HG03280 (cell line): ENCODE measurements around the gene IQSEC3.

Experiments used
- ATAC-seq: cut with Tn5 transposase; IDR thresholded peaks from one replicate; pipeline ENCODE4 v1.9.1; 2021; ENCODE audit warnings: mild to moderate bottlenecking, moderate library complexity; ENCODE audit not compliant: unreplicated experiment

IQSEC3 gene

DNA sequence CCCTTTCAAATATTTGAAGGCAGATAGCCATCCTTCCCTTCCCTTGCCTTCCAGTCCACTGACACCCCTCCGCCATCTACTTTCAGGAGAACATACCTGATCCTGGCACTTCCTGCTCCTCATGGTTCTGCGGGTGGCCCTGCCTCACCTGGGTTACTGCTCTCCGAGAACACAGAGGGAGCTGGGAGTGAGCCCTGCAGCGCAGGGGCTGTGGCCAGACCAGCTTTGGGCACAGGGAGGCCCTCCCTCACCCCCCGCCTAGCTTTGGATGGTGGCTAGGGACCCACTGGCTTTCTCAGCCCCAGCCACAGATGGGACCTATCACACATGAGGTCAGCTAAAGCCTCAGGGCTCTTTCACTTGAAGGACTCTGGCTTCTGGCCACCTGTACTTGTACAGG lies 12.4 kb downstream of the IQSEC3 start:
- ATAC-seq = no peak

DNA sequence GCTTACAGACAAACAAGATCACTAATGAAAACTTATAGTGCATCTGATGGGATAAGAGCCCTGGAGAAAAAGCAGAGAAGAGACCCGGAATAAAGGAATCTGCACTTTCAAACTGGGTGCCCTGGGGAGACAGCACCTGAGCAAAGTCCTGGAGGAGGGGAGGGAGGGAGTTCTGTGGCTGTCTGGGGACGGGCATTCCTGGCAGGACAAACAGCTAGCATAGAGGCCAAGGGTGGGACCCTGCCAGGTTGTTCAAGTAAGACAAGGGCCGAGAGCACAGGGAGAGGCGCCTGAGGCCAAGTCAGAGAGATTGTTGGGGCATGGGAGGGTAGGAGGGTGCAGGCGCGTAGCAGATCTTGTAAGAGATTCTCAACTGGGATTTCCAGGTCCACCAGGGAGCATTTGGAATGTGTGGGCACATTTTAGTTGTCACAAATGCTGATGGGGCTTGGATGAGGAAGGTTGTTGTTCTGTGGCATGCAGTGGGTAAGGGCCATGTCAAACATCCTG lies 14.2 kb downstream of the IQSEC3 start:
- no peak for ATAC-seq

DNA sequence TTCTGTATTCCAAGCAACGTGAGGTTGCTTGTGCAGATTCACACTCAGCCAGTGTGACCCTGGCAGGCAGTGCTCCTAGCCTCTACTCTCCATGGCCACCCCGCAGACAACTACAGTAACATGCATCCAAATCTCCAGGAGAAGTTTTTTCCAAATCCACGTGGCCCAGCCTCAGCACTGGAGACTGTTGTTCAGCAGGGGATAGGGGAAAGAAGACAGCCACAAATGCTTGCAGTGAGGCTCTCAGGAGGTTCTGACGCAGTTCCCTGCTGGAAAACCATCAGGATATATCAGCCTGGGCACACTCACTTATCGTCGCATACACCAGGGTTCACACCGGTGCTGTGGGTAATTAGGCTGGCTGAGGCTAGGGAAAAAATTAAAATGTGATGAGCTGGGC lies 16.2 kb downstream of the IQSEC3 start:
- no peak for ATAC-seq

DNA sequence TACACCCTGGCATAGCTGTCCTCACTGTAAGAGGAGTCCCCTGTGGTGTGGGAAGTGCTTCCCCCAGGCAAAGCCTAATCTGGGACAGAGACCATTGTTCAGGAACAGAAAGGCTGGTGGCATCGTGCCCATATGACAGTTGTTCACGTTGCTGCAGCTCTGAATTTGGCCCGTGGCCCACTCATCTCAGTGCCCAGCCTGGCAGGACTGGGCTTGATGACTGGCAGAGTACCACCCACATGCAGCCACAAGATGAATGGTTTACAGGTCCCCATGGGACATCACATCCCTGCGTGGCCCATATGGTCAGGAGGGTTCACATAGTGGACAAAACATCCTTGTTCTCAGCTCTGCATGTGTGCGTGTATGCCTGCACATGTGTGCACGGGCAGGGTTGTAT lies 17.5 kb downstream of the IQSEC3 start:
- ATAC-seq = no peak

DNA sequence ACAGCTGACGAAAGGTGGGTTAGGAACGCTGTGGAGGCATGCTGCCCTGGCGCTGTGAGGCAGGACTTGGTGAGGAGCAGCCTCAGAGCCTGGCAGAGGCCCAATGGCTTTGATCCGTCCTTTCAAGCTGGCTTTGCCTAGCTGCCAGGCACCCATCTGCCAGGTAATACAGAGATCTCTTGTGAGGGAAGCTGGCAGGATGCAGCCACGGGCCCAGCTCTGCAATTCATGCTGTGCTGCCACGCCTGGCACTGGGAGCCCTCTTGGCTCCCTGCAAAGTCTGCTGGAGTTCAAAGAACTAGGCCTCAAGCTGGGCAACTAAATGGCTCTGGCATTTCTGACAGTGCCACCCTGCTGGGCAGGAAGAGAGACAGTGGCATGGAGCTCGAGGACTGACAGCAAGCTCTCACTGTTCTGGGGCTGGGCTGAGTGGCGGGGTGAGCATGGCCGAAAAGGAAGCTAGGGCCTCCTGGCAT lies 18.7 kb downstream of the IQSEC3 start:
- no peak for ATAC-seq

DNA sequence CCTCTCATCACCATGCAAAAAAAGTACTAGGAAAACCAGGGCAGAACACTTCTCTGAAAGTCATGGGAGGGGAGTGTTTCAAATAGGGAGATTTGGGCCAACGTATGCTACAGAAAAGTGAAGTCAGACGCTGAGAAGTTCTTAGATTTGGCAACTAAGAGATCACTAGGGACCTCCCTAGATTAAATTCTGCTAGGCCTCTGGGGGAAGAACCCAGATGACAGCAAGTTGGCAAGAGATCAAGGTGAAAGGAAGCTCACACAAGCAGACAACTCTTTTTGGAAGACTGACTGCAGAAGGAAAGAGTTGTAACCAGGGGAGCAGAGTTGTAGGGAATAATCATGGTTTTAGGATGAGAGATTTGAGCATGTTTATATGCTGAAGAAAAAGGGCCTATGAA lies 20.7 kb downstream of the IQSEC3 start:
- ATAC-seq = no peak

DNA sequence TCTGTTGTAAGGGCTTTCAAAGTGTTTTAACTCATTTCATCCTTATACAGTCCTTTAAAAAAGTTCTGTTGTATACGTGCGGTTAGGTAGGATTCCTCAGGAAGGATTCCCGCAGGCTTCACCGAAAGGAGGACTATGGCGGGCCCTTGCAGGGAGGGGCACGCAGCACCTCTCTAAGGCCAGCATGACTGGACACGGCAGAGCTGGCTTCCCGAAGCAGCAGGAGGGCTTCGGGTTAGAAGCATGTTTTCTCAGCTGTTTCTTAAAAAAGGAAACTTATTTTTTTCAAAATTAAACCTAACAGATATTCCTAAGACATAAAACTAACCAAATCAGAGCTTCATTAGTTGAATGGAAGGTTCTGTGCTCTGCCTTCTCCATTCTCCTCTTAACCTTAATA lies 21.3 kb downstream of the IQSEC3 start:
- no peak for ATAC-seq

DNA sequence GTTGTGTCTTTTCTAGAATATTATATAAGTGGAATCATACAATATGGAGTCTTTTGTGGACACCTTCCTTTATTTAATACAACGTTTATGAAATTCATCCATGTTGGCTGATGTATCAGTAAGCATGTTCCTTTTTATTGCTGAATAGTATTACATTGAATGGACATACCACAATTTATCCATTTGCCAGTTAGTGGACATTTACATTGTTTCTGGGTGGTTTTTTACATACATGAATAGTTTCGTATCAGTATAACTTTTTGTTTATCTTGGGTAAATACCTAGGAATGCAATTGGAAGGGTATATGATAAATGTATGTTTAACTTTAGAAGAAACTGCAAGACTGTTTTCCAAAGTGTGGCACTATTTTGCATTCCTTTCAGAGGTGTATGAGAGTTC lies 23.1 kb downstream of the IQSEC3 start:
- ATAC-seq = no peak

DNA sequence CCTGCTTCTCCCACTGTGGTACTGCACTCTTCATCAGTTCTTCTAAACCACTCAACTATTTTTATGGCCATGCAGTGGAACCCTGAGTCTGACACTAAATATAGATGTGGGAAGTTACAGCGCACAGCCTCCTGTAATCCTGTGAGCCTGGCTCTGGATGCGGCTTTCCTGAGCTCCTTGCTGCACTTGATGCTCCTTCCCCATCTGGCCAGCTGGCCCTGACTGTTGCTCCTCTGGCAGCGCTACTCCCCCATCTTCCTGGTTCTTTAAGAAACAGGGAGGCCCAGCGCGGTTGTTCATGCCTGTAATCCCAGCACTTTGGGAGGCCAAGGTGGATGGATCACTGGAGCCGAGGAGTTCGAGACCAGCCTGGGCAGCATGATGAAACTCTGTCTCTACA lies 24.6 kb downstream of the IQSEC3 start:
- no peak for ATAC-seq

DNA sequence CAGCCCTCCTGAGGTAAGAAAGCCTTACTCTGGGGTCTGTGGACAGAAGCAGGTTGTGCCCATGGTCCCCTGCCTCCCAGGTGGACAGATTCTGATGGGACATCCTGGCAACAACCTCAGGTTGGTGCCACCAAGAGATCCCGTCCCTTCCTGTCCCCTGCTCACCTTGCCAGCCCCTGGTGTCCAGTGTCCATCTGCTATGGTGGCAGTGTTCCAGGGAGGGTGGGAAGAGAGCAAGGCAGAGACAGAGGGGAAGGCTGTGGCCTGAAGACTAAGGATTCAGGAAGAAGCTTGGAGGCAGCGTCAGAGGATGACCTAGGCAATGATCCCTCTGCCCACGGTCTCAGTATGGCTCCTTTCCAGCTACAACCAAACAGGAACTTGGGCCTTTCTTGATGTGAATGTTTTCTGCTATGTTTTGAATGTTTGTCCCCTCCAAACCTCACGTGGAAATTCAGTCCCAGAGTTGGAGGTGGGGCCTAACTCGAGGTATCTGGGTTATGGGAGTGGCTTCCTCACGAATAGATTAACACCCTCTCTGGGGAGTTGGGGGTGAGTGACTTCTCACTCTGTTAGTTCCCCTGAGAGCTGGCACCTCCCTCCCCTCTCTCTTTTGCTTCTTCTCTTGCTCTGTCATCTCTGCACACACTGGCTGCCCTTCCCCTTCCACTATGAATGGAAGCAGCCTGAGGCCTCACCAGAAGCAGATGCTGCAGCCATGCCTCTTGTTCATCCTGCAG lies 26.9 kb downstream of the IQSEC3 start:
- ATAC-seq = no peak

DNA sequence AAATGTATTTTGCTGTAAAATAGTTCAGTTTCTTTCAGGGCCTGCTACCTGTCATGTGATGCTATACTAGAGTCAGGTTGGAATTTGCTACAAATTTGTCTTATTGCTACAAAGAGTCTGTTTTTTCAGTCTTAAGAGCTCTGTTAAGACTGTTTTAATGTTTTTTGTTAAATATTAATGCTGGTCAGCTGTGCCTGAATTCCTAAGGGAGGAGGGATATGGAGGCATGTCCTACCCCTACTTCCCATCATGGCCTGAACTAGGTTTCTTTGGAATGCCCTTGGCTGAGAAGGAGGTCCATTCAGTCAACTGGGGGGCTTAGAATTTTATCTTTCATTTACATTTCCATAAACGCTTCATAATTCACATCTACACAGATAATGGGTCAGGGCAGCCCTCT lies 30.0 kb downstream of the IQSEC3 start:
- ATAC-seq = no peak

DNA sequence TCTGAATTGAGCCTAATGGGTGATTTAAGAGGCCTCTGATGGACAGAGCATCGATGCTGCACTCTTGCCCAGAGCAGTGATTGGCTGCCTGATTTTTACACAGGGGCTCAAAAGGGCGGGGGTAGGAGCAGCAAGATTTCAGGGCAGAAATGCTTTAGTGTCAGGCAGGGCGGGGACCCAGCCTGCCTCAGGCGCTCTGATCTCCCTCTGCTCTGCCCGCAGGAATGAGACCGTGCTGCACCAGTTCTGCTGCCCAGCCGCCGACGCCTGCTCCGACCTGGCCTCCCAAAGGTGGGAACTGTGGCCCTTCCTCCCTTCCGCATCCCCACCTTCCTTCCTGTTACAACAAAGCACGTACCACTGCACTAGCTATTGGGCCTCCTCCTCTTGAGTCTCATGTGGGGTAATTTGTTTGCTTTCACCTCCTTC lies 32.4 kb downstream of the IQSEC3 start:
- no peak for ATAC-seq

DNA sequence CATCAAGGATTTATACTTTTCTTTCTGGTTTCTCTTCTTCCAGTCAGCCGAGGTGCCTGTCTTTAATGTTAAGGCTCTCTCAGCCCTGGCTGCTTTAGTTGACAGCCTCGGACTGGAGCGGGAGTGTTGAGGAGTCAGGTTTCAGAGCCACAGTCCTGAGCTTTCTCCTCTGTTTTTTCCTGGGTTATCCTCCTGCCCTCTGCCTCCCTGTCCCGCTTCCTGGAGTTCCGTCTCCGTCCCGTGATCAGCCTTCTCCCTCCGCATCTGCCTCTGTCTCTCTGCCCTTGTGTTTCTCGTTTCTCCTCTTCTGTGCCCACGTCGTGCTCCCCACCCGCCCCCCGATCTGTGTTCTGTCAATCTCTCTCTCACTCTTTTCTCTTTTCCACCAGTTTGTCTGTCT lies 33.0 kb downstream of the IQSEC3 start:
- no peak for ATAC-seq

DNA sequence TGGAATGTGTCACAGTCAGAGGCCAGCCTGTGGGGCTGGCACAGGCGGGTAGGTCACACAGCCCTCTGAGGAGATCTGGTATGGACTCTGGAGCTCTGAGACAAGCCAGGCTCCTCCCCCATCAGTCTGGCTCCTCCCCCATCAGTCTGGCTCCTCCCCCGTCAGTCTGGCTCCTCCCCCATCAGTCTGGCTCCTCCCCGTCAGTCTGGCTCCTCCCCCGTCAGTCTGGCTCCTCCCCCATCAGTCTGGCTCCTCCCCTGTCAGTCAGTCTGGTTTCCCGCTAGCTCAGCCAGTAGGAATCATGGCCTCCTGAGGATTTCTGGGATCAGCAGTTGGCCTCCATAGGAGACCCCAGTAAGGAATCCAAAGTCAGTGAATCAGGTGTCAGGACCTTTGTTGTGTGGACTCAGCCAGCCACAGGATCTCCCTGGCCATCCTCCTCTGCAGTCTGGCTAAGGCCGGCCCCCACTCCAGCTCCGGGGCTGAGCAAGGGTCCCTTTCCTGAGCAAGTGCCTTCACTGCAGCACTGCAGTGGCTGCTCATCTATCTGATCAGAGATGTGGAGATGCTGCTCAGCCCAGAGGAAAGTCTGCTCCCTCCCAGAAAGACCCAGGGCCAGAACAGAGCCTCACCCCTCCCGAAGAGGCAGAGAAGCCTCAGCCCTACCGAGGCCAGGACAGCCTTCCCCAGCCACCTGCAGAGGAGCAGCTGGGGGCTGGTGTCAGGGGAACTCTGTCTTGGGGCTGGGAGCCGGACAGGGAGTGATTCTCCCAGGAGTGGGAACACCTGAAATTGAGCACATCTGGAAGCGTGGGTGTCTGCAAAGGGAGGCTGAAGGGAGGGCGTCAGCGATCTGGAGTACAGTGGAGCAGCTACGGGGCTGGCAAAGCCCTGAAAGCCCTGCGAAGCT lies 35.7 kb downstream of the IQSEC3 start:
- no peak for ATAC-seq

DNA sequence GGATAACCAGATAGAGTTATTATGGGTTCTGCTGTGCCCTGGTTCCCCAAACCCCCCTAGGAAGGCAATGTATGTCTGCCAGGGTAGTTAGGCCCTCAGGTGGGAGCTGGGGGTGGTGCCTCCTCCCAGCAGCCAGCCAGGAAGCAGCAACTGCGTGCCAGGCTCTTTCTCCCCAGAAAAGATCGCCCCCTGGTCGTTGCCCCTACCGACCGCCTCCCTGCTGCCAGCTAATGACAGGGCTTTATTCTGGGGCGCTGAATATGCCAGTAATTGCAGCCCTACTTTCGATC lies 36.3 kb downstream of the IQSEC3 start:
- ATAC-seq = no peak

DNA sequence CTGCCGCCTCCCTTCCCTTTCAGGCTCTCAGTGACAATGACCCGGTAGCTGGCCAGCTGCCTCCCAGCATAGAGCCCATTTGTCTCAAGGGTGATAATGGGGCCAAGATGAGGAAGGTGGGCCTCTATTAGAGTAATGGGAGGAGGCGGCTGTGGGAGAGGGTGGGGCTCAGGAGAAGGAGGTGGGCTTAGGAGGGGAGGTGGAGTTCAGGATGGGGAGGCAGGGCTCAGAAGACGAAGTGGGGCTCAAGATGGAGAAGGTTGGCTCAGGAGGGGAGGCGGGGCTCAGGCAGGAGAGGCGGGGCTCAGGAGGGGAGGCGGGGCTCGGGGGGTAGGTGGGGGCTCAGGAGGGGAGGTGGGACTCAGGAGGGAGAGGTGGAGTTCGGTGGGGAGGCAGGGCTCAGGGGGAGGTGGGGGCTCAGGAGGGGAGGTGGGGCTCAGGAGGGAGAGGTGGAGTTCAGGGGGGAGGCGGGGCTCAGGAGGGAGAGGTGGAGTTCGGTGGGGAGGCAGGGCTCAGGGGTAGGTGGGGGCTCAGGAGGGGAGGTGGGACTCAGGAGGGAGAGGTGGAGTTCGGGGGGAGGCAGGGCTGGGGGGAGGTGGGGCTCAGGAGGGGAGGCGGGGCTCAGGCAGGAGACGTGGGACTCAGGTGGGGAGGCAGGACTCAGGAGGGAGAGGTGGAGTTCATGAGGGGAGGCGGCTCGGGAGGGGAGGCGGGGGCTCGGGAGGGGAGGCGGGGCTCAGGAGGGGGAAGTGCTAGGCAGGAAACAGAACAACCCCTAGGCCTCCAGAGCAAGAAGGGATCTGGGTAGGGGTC lies 36.8 kb downstream of the IQSEC3 start:
- no peak for ATAC-seq

DNA sequence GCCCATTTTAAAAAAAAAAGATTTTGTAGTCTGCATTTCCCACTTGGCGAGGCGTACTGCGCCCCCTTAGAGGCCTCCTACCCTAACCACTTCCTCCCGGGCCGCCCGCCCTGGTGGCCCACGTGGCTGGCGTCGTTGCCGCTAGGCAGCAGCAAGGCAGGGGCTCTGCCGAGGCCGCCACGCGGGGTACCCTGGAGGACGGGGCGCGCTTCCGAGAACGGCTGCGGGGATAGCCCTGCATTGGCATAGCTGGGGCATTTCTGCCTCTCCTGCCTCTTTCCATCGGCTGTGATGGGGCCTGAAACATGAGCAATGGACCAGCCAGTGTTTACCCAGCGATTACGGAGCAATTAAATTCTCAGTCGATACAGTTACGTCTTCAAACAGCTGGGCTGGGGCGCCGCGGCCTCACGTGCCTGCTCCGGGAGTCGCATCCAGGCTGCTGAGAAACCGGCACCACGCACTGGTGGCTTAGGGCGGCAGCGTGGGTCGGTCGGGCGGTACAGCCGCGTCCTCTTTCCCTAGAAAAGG lies 38.0 kb downstream of the IQSEC3 start:
- no peak for ATAC-seq

DNA sequence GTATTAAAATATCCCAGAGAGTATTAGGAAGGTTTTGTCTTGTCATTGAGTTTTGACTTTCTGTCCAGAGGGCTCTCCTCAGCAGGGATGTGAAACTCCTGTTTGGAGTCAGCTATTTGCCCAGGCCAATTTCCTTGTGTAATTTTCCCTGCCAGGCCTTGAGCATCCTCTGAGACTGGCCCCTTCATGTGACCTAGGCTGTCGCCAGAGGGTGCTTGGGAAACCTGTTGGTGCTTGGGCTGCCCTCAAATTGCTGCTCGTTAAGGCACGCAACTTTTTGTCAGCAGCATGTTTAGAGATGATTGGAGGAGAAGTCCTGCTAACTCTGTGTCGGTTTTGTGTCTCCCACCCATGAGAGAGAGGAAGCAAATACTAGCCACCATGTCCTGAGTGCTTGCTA lies 39.1 kb downstream of the IQSEC3 start:
- no peak for ATAC-seq

DNA sequence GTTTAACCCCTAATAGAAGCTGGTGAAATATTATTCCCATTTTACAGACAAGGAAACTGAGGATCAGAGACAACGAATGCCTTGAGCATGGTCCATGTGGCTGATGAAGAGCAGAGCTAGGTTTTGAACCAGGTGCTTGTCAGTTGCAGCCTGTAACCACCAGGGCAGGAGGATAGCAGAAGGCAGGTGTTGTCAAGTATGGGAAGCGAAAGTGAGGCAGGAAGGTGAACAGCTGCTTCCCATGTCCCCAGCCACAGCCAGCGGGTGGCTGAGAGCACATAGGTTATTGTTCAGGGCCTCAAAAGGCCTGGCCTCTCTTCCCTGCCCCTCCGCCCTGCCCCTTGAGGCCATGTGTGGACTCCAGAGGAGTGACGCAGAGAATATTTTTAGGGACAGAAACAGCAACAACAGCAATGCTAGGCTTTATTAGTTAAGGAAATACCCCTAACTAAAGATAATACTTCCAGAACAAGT lies 39.6 kb downstream of the IQSEC3 start:
- ATAC-seq = peak; percentile 96

DNA sequence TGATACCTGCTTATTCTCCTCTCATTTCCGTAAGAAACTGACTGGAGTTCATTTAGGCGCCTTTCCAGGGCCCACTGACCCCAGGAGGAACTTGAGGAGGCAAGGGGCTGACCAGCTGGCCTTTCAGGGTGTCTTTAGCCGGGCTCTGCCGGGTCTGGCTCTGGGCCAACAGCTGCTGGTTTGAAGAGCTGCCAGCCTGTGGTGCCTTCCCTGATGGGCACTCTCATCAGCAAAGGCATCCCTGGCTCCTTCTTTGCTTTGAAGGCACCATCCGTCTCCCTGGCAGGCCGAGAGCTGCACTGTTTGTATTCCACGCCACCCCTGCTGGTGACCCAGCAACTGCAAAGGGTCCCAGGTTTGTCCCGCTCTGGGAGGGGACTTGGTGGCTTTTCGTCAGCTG lies 42.0 kb downstream of the IQSEC3 start:
- ATAC-seq = no peak

DNA sequence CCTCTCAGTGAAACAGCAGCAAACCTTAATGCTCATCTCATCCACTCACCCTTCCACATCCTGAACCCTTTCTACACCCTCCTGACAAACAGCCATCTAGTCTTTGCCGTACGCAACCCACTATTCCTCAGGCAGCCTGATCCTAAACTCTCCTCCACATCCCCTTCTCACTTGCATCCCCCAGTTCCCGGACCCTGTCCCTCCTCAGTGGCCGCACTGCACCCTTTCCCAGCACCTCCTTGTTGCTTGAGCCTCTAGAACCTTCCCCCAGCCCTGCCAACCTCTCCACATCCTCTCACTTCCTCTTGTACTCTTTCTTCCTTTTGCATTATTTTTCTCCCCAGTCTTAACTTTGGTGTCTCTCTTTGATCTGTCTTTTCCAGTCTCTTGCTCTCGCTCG lies 42.9 kb downstream of the IQSEC3 start:
- no peak for ATAC-seq
